Tongue (tissue), 2 donors: ENCODE data around the gene SLC16A12. TPM values are rescaled to one million over a fixed set of nuclear protein-coding genes. Genes with fewer than 3 reads are reported as not detected.

ENCODE experiments used
- DNase-seq: peaks from one replicate; pipeline ENCODE4 v3.0.0-alpha.2; 2015
- total RNA-seq: library from RNA; depleted of rRNA; stranded (reverse); fragments of >200 nt; gene quantifications from one replicate; pipeline ENCODE4 v1.2.3, GENCODE V29; 2014

The SLC16A12 gene
- total RNA-seq, 1 donor from 2014 or later: 3.1 TPM

DNA sequence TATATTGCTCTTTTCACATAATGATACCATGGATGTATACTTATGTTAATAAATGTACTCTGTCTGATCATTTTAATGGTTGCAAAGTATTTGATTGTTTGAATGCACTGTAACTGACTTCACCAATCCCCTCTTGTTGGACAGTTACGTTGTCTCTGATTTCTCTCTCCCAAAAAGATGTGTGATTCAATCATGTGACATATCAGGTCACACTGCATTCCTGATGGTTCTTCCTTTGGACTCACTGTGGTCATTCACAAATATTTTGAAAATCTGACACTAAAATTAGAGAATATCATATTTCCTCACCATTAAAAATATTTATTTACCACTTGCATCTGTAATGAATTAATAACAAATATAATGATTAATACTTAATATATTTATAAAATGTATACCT lies 22.2 kb downstream of the SLC16A12 start:
- no peak for DNase-seq

- no peak for DNase-seq
Measured at GRCh38 chr10:89505640-89506275, 29.6 kb downstream of the SLC16A12 start.

DNA sequence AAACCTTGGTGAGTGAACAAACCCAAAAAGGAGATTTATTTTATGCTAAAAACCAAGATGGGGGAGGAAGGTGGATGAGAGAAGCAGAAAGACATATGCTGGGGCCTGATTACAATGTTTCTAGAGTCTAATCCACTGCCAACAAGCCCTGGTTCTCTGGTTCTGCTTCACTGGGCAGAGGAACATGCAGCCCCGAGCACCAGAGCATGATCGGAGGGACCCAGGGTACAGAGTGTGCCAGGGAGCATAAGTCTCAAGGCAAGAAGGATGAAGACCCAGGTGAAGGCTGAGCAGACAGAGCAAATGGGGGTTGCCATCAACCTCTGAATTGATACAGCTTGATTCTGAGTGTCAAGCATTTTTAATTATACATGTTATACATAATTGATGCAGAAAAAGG lies 30.7 kb downstream of the SLC16A12 start:
- no peak for DNase-seq

GRCh38 chr10:89503652-89504370 lies 31.6 kb downstream of the SLC16A12 start:
- DNase-seq: no peak

GRCh38 chr10:89503151-89503550 lies 32.2 kb downstream of the SLC16A12 start:
- no peak for DNase-seq

DNA sequence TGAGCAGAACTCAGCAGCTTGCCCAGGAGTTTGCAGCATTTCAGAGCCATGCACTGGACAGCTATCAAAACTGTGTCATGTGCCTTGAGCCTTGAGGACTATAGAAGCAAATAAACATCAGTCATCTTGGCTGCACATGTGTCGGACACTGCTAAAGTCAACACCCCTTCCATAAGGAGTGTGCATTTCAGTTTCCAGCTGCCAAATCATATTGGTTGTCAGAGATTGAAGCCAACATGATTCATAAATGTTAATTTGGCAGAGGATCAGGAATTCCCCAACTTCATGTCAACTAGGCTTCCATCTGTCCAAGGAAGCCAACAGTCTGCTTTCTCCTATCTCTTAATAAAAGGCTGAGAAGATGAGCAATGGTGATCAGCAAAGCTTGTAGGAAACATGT lies 32.8 kb downstream of the SLC16A12 start:
- DNase-seq: peak; percentile 61

- DNase-seq: peak; percentile 75
Measured at GRCh38 chr10:89494575-89494974, 40.8 kb downstream of the SLC16A12 start.

- DNase-seq: no peak
Measured at GRCh38 chr10:89494068-89494467, 41.3 kb downstream of the SLC16A12 start.

DNA sequence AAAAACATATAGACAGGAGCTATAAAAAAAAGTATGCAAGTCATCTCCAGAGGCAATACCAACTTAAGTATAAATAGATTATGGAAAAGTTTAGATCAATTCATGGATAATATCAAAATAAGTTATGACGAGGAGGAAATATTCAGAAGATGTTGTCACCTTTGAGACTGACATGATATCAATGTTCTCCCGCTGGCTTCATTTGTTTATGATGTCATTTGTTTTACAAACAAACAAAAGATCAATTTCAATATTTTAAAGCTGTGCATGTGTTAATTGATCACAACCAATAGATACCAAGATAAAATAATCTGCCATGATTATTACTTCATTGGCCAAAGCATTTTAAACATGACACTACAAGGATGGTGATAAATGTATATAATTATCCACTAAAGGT lies 43.5 kb downstream of the SLC16A12 start:
- DNase-seq: no peak

DNA sequence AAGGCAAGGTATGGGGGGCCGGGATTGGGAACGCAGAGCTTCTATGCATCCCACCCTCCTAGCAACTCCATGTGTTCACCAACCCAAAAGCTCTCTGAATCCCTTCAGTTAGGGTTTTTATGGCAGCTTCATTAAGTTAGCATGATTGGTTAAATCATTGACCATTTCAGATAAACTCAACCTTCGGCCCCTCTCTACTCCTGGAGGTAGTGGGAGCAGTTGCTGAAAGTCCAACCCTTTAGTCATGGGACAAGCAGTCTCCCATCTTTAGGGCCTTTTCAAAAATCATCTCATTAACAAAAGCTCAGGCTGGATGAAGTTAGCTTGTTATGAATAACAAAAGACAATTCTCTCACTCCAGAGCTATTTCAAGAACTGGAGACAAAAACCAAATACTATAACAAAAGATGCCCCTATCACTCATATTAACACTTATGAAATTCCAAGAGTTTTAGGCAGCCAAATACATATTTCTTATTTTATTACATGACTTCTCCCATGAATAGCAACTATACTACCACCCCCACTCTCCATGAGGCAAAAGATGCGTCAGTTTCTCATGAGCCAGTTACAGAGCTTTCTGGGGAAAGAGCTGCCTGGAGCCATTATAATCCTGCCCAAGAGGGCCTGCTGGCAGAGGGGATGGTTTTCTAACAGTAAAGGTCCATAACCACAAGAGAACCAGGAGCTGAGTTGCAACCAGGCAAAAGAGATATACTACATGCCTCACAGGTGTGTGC lies 44.6 kb downstream of the SLC16A12 start:
- no peak for DNase-seq

- no peak for DNase-seq
Measured at GRCh38 chr10:89482256-89482655, 53.1 kb downstream of the SLC16A12 start.

DNA sequence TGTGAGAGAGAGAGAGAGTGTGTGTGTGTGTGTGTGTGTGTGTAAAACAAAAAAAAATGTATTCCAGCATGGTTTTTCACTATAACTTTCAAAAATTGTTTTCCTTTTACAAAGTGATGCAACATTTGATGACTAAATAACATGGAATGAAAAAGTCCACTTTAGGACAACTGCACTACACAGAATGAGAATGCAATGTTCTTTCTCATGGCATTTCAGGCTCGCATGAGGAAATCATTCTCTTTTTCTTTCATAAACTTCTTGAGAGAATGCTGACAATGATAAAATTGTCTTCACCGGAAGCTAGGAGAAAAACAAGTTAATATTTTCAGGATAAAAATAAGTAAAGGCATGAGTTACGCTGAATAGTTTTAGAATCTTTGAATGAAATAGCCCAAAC lies 53.7 kb downstream of the SLC16A12 start:
- DNase-seq: peak; percentile 22

GRCh38 chr10:89479771-89480446 lies 55.5 kb downstream of the SLC16A12 start:
- DNase-seq: peak; percentile 41

DNA sequence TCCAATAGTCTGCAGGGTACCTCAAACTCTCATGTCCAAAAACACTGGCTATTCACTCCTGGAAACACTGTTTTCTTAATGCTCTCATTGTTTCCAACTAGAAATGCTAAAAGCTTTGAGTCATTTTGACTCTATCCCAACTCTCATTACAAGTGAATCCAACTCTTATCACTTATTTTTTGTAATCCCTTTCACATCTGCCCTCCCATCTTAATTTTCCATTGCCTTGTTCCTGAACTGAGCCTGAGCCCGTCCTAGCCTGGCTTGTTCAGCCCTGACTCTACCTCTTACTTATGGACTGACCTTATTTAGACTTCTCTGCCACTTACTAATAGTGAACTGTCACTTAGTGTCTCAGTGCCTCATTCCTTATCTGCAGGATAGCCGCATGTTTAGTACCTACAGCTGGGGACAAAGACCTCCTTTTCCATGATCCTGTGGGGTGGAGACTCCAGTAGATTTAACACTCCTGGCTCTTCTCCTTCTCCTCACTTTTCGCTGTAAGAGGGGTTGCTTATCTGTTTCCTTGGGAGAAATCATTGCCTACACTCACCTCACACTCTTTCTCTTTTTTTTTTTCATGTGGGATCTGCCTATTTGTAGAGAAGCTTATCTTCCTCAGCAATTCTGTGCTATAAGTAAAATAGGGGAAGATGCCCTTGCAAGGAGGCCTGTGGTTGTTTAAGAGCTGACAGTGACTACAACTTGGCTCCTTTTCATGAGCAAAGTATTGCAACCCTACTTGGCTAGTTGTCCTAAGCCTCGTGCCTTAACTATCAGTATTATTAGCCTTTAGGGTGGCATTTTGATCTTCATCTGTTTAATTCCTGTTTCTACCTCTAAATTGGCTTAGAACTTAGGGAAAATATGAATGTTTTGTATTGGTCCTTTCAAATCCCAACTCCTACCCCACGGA lies 56.4 kb downstream of the SLC16A12 start:
- no peak for DNase-seq

DNA sequence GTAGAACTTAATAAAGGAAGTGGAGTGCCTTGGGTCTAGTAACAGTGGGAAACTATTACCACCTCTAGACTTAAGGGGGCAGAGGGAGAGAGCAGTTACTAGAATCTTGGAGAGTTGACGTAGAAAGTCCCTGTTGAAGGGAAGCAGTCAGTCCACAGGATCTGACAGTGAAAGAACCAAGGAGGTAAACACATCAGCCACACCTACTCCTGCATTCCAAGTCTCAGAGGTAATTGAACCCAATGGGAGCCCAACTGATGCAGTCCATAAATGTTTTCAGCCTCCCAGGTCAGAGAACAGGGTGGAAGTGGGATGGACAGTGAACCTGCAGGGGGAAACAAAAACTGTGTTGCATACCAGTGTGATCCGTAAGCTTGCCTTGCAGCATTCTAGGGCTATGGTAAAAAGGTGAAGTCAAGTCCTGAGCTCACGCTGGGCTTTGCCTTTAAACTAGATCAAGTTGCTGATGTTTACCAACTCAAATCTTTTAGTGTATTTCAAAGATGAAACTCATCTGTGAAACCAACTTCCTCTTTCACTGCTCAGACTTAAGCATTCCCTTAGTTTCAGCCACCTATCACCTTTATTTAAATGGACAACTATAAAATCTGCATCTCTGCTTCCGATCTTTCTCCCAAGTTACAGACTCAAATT lies 57.2 kb downstream of the SLC16A12 start:
- no peak for DNase-seq

DNA sequence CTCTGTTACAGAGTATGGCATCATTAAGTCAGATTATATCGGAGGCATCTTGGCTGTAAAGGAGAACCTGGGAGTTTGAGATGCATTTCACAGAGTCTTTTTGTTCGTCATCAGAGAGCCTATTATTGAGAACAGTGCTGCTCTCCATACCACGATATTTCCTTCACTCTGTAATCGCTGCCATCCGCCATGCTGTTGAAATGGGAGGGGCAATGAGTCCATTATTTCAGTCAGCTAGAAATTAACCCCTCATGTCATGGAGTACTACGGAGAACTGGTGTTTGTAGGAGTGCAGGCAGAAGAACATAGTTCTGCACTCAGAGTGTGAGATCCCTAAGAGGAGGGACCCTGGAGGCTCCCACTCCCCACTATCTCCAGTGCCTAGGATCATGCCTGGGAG lies 59.2 kb downstream of the SLC16A12 start:
- peak; percentile 18 for DNase-seq

DNA sequence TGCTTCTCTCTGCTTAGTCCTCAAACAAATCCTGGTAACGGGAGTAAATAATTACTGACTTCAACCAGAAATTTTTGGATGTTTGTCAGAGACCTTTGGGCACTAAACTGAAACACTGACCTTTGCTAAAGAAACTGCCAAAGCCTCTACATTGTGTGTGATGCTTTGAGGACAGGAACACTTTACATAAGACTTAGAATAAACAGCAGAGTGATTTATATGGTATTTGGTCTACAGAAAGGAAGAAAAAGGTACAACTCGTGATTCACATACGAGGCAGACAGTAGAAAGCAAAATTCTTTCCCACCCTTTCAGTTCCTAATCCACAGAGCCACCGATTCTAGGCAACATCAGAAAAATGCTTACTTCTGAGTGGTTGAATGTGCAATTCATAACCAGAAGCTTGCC lies 59.8 kb downstream of the SLC16A12 start:
- DNase-seq: no peak

- DNase-seq: peak; percentile 39
Measured at GRCh38 chr10:89475125-89475524, 60.3 kb downstream of the SLC16A12 start.

- DNase-seq: no peak
Measured at GRCh38 chr10:89474452-89474851, 60.9 kb downstream of the SLC16A12 start.

DNA sequence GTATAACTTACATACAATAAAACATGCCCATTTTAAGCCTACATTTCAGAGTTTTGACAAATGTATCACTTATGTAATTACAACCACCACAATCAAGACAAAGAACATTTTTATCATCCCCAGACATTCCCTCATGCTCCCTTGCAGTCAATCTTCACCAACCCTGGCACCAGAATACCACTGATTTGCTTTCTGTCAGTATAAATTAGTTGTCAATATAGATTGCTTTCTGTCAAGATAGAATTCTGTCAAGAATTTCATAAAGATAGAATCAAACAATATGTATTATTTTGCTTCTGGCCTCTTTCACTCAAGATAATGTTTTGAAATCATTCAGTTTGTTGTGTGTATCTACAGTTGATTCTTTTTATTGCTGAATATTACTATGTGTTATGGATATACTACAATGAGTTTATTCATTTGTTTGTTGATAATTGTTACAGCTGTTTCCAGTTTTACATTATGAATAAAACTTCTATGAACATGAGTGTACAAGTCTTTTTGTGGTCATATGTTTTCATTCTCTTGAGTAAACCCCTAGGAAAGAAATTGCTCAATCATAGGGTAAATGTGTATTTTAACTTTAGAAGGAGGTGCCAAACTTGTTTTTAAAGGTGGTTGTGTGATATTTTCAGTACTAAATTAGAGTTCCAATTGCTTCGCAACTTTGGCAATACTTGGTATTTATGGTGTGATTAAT lies 64.1 kb downstream of the SLC16A12 start:
- no peak for DNase-seq
